Suprapubic skin (tissue), 3 donors: ENCODE results near the gene CROCC2.

Experiments
- EP300 ChIP-seq: sonication (generic); formaldehyde crosslinking; IDR thresholded peaks from one replicate; pipeline ENCODE4 v1.6.1; 2017; ENCODE audit warnings: antibody characterized with exemption
- POLR2A ChIP-seq, 2 donors: fragments of 450-650 bp; IDR thresholded peaks; one replicate each; pipeline ENCODE4 v1.6.1; 2017; ENCODE audit warnings: antibody characterized with exemption in 2 of 2, mild to moderate bottlenecking in 2 of 2, moderate library complexity in 2 of 2
- TF ChIP-seq, protein P1 (sequence below), 2 donors: fragments of 200-600 bp in 1 of 2; fragments of 450-650 bp in 1 of 2; sonication (generic) in 1 of 2; IDR thresholded peaks; one replicate each; pipeline ENCODE4 v1.5.1; 2016 to 2019; ENCODE audit warnings: antibody characterized with exemption in 2 of 2, mild to moderate bottlenecking in 1 of 2, moderate library complexity in 1 of 2

DNA sequence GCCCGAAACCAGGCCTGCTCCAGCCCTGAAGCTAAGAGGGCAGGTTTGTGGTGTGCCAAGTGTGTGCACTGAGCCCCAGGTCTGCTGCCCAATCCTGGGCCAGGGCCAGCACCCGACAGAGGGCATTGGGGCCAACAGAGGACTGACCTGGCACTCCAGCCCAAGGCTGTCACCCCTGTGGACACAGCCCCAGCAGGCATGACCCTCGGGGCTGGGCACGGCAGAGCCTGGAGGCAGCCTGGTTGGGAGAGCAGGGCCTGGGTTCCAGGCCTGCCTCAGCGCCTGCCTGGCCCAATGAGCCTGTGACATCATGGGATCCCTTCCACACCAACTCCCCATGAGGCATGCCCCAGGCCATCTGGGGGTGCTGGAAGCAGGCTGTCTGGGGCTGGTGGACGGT is 81.5 kb downstream of the CROCC2 start:
- TF ChIP-seq, protein P1, sequence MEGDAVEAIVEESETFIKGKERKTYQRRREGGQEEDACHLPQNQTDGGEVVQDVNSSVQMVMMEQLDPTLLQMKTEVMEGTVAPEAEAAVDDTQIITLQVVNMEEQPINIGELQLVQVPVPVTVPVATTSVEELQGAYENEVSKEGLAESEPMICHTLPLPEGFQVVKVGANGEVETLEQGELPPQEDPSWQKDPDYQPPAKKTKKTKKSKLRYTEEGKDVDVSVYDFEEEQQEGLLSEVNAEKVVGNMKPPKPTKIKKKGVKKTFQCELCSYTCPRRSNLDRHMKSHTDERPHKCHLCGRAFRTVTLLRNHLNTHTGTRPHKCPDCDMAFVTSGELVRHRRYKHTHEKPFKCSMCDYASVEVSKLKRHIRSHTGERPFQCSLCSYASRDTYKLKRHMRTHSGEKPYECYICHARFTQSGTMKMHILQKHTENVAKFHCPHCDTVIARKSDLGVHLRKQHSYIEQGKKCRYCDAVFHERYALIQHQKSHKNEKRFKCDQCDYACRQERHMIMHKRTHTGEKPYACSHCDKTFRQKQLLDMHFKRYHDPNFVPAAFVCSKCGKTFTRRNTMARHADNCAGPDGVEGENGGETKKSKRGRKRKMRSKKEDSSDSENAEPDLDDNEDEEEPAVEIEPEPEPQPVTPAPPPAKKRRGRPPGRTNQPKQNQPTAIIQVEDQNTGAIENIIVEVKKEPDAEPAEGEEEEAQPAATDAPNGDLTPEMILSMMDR (IDR thresholded peaks at IDR 0.05) = no peak
- TF ChIP-seq POLR2A (IDR thresholded peaks at IDR 0.05) = no peak
- no peak for TF ChIP-seq EP300
